Subcutaneous adipose tissue (tissue), 4 donors: ENCODE data around the gene ADARB2. TPM values are rescaled to one million over a fixed set of nuclear protein-coding genes. Genes with fewer than 3 reads are reported as not detected.

Experiments
- CTCF ChIP-seq: fragments of 450-650 bp; IDR thresholded peaks from one replicate; pipeline ENCODE4 v1.5.1; 2016; ENCODE audit warnings: low read depth, mild to moderate bottlenecking, control low read depth, antibody characterized with exemption, moderate library complexity
- total RNA-seq, 4 donors: library from RNA; depleted of rRNA; stranded (reverse); fragments of >200 nt; gene quantifications; one replicate each; pipeline ENCODE4 v1.1.0, GENCODE V29; 2016

ADARB2 gene
- total RNA-seq, 4 donors from 2014 or later, result under 0.01 to 0.65 (median 0.44) TPM; not detected in 1

DNA sequence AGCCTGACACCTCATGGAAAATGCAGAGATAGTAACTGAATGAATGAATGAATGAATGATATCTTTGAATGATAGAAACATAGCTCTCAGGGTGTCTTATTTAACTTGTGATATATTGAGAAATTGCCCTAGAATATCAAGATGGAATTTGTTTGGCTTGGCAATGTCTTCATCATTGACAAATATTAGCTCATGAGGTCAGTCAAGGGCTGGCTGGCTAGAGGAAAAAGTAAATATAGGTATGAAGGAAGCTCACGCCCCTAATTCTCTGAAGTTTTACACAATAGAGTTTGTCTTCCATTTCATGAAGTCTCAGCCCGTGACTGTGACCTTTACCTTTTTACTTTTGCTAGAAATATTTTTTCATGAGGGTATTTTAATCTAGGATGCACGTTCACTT, 305.2 kb downstream of the ADARB2 start:
- TF ChIP-seq CTCF, result no peak

GRCh38 chr10:1431229-1431628, 306.1 kb downstream of the ADARB2 start:
- no peak for TF ChIP-seq CTCF

DNA sequence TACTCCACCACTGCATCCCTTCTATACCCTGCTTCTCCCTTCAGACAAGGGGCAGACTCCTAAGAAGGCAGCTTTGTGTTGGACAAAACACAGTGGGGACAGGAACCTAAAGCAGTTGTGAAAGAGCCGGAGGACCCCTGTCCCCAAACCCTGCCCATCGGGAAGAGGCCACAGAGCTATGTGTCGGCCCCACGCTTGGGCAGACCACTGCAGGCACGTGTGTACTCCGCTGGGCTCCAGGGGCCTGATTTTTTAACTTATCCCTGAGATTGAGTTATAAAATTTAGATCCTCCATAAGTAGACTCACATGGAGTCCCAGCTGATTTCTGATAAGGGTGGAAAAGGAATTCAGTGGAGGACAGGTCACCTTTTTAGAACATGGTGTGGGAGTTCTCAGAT, 310.5 kb downstream of the ADARB2 start:
- TF ChIP-seq CTCF, result no peak

GRCh38 chr10:1425879-1426278, 311.4 kb downstream of the ADARB2 start:
- no peak for TF ChIP-seq CTCF

DNA sequence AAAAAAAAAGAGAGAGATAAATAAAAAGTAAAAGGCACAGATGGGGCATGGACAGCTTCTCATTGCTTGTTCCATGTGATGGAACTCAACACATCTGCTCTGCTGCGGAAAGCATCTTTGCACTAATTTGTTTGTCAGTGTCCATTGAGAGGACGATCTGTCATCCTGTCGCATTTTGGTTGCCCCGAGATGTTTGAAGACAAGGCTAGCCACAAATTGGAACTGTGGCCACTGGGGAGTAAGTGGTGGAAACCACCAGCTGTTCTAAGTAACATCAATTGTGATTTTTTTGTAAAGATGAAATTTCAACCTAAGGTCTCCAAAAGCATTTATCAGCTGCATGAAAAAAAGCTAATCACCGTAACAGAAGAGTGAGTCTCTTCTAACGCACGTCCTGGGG, 312.7 kb downstream of the ADARB2 start:
- no peak for TF ChIP-seq CTCF

DNA sequence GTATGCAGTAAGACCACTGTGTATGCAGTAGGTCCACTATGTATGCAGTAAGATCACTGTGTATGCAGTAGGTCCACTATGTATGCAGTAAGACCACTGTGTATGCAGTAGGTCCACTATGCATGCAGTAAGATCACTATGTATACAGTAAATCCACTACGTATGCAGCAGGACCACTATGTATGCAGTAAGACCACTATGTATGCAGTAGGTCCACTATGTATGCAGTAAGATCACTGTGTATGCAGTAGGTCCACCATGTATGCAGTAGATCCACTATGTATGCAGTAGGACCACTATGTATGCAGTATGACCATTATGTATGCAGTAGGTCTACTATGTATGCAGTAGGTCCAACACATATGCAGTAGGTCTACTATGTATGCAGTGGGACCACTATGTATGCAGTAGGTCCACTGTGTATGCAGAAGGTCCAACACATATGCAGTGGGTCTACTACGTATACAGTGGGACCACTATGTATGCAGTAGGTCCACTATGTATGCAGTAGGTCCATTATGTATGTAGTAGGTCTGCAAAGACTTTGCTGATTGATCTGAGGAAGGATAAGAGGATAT, 313.6 kb downstream of the ADARB2 start:
- no peak for TF ChIP-seq CTCF

GRCh38 chr10:1422275-1422674, 315.1 kb downstream of the ADARB2 start:
- TF ChIP-seq CTCF, result no peak
